ENCODE measurements around the gene INPP5A. TPM values are rescaled to one million over a fixed set of nuclear protein-coding genes. Genes with fewer than 3 reads are reported as not detected.

Gene INPP5A
- total RNA-seq, 1 experiment from 2014 or later: 22.6 TPM

DNA sequence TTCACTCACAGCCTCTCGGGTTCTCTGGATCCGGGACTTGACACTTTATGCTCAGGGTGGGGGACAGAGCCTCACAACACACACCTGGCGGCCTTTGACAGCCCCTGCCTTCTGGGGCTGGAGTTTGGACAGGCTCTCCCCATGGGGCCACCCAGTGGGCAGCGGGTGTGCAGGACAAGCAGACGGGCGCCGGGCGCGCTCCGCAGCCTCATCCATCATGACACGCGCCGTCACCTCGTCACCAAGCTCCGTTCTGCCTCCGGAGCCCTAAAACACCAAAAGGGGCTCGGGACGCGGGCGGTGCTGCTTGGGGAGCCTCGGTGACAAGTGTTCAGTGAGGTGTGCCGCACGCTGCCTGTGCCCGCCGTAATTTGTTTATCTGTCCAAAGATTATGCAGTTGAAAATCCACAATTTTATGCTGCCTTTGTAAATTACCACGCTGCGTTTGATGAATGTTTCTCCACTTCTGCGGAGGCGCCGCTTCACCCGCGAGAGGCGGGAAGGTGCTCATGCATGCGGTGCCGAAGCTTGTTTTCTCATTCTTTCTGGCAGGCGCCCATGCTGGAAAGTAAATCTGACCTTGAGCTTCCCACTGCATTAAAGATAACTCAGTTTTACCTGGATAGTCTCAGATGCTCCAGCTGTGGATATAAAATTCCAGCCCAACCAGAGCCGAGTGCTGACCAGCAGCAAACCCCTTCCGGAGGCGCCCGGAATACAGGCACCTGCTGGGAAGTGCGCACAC is 242.1 kb downstream of the INPP5A start:
- no peaks in the 10 kb centered on the region for H3K9me3 ChIP-seq (ENCODE audit: low read length)
- H3K36me3 ChIP-seq (ENCODE audit: low read depth, low read length): no peaks in the 10 kb centered on the region
- no peaks in the 10 kb centered on the region for H3K4me1 ChIP-seq (ENCODE audit: insufficient read depth, low read length)
- H3K27ac ChIP-seq (ENCODE audit: low read length): no peak overlapping the region
- no peak overlapping the region for H2AFZ ChIP-seq (ENCODE audit: low read length)
- ATAC-seq (no peak), DNase-seq (no peak)
- ChIA-PET POLR2A (ENCODE audit: unreplicated experiment) (no interaction called here), CTCF (no interaction called here)
- BruUV-seq (replicated peaks): no TSS peak
- no peaks in the 10 kb centered on the region for H4K20me1 ChIP-seq (ENCODE audit: low read length)
- H3K27me3 ChIP-seq (ENCODE audit: low read length): no peaks in the 10 kb centered on the region
- no peak overlapping the region for H3K4me2 ChIP-seq (ENCODE audit: low read length)
- no peak overlapping the region for H3K4me3 ChIP-seq (ENCODE audit: low read length)
- intact Hi-C loops (cut with micrococcal nuclease): no loop called here
- H3K79me2 ChIP-seq (ENCODE audit: low read length): no peaks in the 10 kb centered on the region
- H3K9ac ChIP-seq (ENCODE audit: low read length): no peak overlapping the region
- TF ChIP-seq EZH2 (IDR thresholded peaks at IDR 0.05; ENCODE audit: low read length, unreplicated experiment) (no peak), EZH2phosphoT487 (IDR thresholded peaks at IDR 0.05; ENCODE audit: borderline replicate concordance, low read length) (no peak)
- TF ChIP-seq, protein P1, sequence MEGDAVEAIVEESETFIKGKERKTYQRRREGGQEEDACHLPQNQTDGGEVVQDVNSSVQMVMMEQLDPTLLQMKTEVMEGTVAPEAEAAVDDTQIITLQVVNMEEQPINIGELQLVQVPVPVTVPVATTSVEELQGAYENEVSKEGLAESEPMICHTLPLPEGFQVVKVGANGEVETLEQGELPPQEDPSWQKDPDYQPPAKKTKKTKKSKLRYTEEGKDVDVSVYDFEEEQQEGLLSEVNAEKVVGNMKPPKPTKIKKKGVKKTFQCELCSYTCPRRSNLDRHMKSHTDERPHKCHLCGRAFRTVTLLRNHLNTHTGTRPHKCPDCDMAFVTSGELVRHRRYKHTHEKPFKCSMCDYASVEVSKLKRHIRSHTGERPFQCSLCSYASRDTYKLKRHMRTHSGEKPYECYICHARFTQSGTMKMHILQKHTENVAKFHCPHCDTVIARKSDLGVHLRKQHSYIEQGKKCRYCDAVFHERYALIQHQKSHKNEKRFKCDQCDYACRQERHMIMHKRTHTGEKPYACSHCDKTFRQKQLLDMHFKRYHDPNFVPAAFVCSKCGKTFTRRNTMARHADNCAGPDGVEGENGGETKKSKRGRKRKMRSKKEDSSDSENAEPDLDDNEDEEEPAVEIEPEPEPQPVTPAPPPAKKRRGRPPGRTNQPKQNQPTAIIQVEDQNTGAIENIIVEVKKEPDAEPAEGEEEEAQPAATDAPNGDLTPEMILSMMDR (conservative IDR thresholded peaks at IDR 0.05; ENCODE audit: low read depth, low read length): no peak
- H3K9me2 ChIP-seq (replicated peaks; ENCODE audit: low read length): no peaks in the 10 kb centered on the region
- no peaks in the 10 kb centered on the region for H3F3A ChIP-seq (ENCODE audit: low read length, unreplicated experiment)

DNA sequence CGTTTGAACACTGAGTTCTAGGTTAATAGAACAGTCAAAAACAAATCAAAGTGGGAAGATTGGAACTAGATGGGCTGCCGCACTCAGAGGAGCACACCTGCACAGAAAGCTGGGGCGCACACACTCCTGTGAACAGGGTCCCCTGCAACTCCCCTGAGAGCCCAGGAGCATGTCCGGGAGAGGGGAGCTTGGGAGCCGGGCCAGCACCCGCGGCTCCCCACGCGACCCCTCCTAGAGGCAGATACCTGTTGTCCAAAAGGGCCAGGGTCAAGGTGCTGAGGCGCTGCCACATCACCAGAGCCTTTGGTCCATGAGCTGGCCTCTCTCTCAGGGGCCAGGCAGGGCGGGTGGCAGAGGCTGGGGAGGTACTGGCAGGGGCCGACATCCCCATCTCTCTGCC is 242.8 kb downstream of the INPP5A start:
- no peaks in the 10 kb centered on the region for H3K9me3 ChIP-seq (ENCODE audit: low read length)
- no TSS peak for BruUV-seq (replicated peaks)
- no peaks in the 10 kb centered on the region for H3K4me1 ChIP-seq (ENCODE audit: insufficient read depth, low read length)
- H2AFZ ChIP-seq (ENCODE audit: low read length): no peak overlapping the region
- H4K20me1 ChIP-seq (ENCODE audit: low read length): no peaks in the 10 kb centered on the region
- no peaks in the 10 kb centered on the region for H3K79me2 ChIP-seq (ENCODE audit: low read length)
- no peak overlapping the region for H3K4me3 ChIP-seq (ENCODE audit: low read length)
- no peak overlapping the region for H3K9ac ChIP-seq (ENCODE audit: low read length)
- no peak for ATAC-seq
- no peaks in the 10 kb centered on the region for H3F3A ChIP-seq (ENCODE audit: low read length, unreplicated experiment)
- intact Hi-C loops (cut with micrococcal nuclease): no loop called here
- H3K9me2 ChIP-seq (replicated peaks; ENCODE audit: low read length): no peaks in the 10 kb centered on the region
- POLR2A ChIA-PET (ENCODE audit: unreplicated experiment): no interaction called here
- no peak overlapping the region for H3K27ac ChIP-seq (ENCODE audit: low read length)
- no peaks in the 10 kb centered on the region for H3K27me3 ChIP-seq (ENCODE audit: low read length)
- no peaks in the 10 kb centered on the region for H3K36me3 ChIP-seq (ENCODE audit: low read depth, low read length)
- H3K4me2 ChIP-seq (ENCODE audit: low read length): no peak overlapping the region
- TF ChIP-seq, protein P1 (conservative IDR thresholded peaks at IDR 0.05; ENCODE audit: low read depth, low read length): no peak
- TF ChIP-seq EZH2phosphoT487 (IDR thresholded peaks at IDR 0.05; ENCODE audit: borderline replicate concordance, low read length) (no peak), EZH2 (IDR thresholded peaks at IDR 0.05; ENCODE audit: low read length, unreplicated experiment) (no peak)
- DNase-seq: no peak
- CTCF ChIA-PET: no interaction called here

DNA sequence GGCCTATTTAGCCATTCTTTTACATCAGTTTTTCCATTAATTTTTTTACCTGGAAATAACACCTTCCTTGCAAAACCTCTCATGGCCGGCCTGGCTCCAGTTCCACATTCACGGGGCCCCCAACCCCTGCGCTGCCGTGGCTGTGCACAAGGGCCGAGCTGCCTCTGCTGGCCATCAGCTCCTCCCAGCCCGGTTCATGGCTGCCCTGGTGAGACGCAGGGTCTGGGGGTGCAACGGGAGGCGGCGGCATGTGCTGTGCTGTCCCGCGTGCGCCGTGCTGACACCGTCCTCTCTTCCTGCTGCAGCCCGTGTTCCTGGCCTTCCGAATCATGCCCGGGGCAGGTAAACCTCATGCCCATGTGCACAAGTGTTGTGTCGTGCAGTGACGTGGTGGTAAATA is 244.0 kb downstream of the INPP5A start:
- no peak overlapping the region for H3K27ac ChIP-seq (ENCODE audit: low read length)
- intact Hi-C loops (cut with micrococcal nuclease): no loop called here
- H3K79me2 ChIP-seq (ENCODE audit: low read length): no peaks in the 10 kb centered on the region
- no peaks in the 10 kb centered on the region for H3K9me3 ChIP-seq (ENCODE audit: low read length)
- TF ChIP-seq, protein P1 (conservative IDR thresholded peaks at IDR 0.05; ENCODE audit: low read depth, low read length): no peak
- TF ChIP-seq EZH2 (IDR thresholded peaks at IDR 0.05; ENCODE audit: low read length, unreplicated experiment): no peak
- TF ChIP-seq EZH2phosphoT487 (IDR thresholded peaks at IDR 0.05; ENCODE audit: borderline replicate concordance, low read length): no peak
- H3K4me1 ChIP-seq (ENCODE audit: insufficient read depth, low read length): no peaks in the 10 kb centered on the region
- H3K4me2 ChIP-seq (ENCODE audit: low read length): no peak overlapping the region
- no peak overlapping the region for H3K9ac ChIP-seq (ENCODE audit: low read length)
- no peaks in the 10 kb centered on the region for H3K9me2 ChIP-seq (replicated peaks; ENCODE audit: low read length)
- ChIA-PET CTCF (no interaction called here), POLR2A (ENCODE audit: unreplicated experiment) (no interaction called here)
- no peak overlapping the region for H2AFZ ChIP-seq (ENCODE audit: low read length)
- no peaks in the 10 kb centered on the region for H3F3A ChIP-seq (ENCODE audit: low read length, unreplicated experiment)
- no peak overlapping the region for H3K4me3 ChIP-seq (ENCODE audit: low read length)
- ATAC-seq (no peak), DNase-seq (no peak)
- H3K36me3 ChIP-seq (ENCODE audit: low read depth, low read length): no peaks in the 10 kb centered on the region
- no TSS peak for BruUV-seq (replicated peaks)
- no peaks in the 10 kb centered on the region for H4K20me1 ChIP-seq (ENCODE audit: low read length)
- peaks cover 4% of the 10 kb centered on the region for H3K27me3 ChIP-seq (ENCODE audit: low read length)

Data from PC-3 (cell line).